ENCODE data around the gene TCFL5.

DNA sequence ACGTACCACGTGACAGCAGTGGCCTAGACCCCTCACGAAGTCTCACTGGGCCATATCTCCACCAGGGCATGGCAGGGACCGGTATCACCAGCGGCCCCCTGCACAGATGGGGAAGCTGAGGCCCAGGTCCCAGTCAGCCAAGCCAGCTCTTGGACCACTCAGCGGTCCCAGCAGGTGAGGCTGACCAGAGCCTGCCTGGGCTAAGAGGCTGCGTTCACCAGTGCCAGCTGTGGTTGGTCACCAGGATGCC lies 67.9 kb downstream of the TCFL5 start:
- TF ChIP-seq POLR2A (IDR thresholded peaks at IDR 0.05) (no peak), POLR2AphosphoS5 (IDR thresholded peaks at IDR 0.05) (no peak)
- TF ChIP-seq, protein P1, sequence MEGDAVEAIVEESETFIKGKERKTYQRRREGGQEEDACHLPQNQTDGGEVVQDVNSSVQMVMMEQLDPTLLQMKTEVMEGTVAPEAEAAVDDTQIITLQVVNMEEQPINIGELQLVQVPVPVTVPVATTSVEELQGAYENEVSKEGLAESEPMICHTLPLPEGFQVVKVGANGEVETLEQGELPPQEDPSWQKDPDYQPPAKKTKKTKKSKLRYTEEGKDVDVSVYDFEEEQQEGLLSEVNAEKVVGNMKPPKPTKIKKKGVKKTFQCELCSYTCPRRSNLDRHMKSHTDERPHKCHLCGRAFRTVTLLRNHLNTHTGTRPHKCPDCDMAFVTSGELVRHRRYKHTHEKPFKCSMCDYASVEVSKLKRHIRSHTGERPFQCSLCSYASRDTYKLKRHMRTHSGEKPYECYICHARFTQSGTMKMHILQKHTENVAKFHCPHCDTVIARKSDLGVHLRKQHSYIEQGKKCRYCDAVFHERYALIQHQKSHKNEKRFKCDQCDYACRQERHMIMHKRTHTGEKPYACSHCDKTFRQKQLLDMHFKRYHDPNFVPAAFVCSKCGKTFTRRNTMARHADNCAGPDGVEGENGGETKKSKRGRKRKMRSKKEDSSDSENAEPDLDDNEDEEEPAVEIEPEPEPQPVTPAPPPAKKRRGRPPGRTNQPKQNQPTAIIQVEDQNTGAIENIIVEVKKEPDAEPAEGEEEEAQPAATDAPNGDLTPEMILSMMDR (IDR thresholded peaks at IDR 0.05 in 8 of 11, conservative IDR thresholded peaks at IDR 0.05 in 3 of 11), result no peak

Data from spleen (tissue), 7 donors.